ENCODE results near the gene DYTN. TPM values are rescaled to one million over a fixed set of nuclear protein-coding genes. Genes with fewer than 3 reads are reported as not detected.

DYTN gene
- total RNA-seq, 2 experiments from 2014 or later = not detected

GRCh38 chr2:206707164-206707701 lies 11.0 kb downstream of the DYTN start:
- Mint-ChIP-seq H3K36me3 (ENCODE audit: low read depth) (no peaks in the 10 kb centered on the region), H3K27ac (no peak overlapping the region), H3K4me3 (no peak overlapping the region), H3K9me3 (no peaks in the 10 kb centered on the region), H3K4me1 (ENCODE audit: low read depth) (no peaks in the 10 kb centered on the region), H3K27me3 (peaks cover under 1% of the 10 kb centered on the region)
- POLR2A ChIA-PET = no interaction called here
- H3K4me3 ChIP-seq (ENCODE audit: low read length) = no peak overlapping the region
- DNase-seq (no peak), ATAC-seq (ENCODE audit: poor library complexity) (no peak)
- no peaks in the 10 kb centered on the region for H3K9me3 ChIP-seq (ENCODE audit: control insufficient read depth in 1 of 2, insufficient read depth in 1 of 2, low read length in 2 of 2)
- intact Hi-C loops (cut with DNase I, micrococcal nuclease) = no loop called here
- CTCF ChIA-PET = no interaction called here
- TF ChIP-seq CTCF (IDR thresholded peaks at IDR 0.05) = no peak
- H3K36me3 ChIP-seq (ENCODE audit: insufficient read depth, low read length) = no peaks in the 10 kb centered on the region
- H3K27ac ChIP-seq (ENCODE audit: low read depth in 1 of 2, low read length in 2 of 2) = no peak overlapping the region
- peaks cover 0 to 6% of the 10 kb centered on the region in 2 experiments for H3K27me3 ChIP-seq (ENCODE audit: control insufficient read depth in 1 of 2, insufficient read depth in 2 of 2, low read length in 2 of 2)
- no peaks in the 10 kb centered on the region for H3K4me1 ChIP-seq (ENCODE audit: insufficient read depth, low read length)

- peaks cover 4 to 14% of the 10 kb centered on the region in 2 experiments for H3K27me3 ChIP-seq (ENCODE audit: control insufficient read depth in 1 of 2, insufficient read depth in 2 of 2, low read length in 2 of 2)
- no peak for TF ChIP-seq CTCF (IDR thresholded peaks at IDR 0.05)
- no peaks in the 10 kb centered on the region for H3K4me1 Mint-ChIP-seq (ENCODE audit: low read depth)
- no peaks in the 10 kb centered on the region for H3K36me3 Mint-ChIP-seq (ENCODE audit: low read depth)
- no peaks in the 10 kb centered on the region for H3K36me3 ChIP-seq (ENCODE audit: insufficient read depth, low read length)
- H3K4me3 ChIP-seq (ENCODE audit: low read length) = no peak overlapping the region
- H3K4me3 Mint-ChIP-seq = no peak overlapping the region
- CTCF ChIA-PET = no interaction called here
- H3K4me1 ChIP-seq (ENCODE audit: insufficient read depth, low read length) = no peaks in the 10 kb centered on the region
- DNase-seq (no peak), ATAC-seq (ENCODE audit: poor library complexity) (no peak)
- no peak overlapping the region for H3K27ac ChIP-seq (ENCODE audit: low read depth in 1 of 2, low read length in 2 of 2)
- no peaks in the 10 kb centered on the region for H3K9me3 Mint-ChIP-seq
- POLR2A ChIA-PET = no interaction called here
- intact Hi-C loops (cut with DNase I, micrococcal nuclease) = no loop called here
- peaks cover 18% of the 10 kb centered on the region for H3K27me3 Mint-ChIP-seq
- no peak overlapping the region for H3K27ac Mint-ChIP-seq
- no peaks in the 10 kb centered on the region for H3K9me3 ChIP-seq (ENCODE audit: control insufficient read depth in 1 of 2, insufficient read depth in 1 of 2, low read length in 2 of 2)
Measured at GRCh38 chr2:206701952-206702605, 16.1 kb downstream of the DYTN start.

- no peaks in the 10 kb centered on the region for H3K4me1 Mint-ChIP-seq (ENCODE audit: low read depth)
- CTCF ChIA-PET = no interaction called here
- no peaks in the 10 kb centered on the region for H3K9me3 Mint-ChIP-seq
- no peak overlapping the region for H3K4me3 Mint-ChIP-seq
- no peak for ATAC-seq (ENCODE audit: poor library complexity)
- Histone ChIP-seq H3K27me3 (ENCODE audit: control insufficient read depth in 1 of 2, insufficient read depth in 2 of 2, low read length in 2 of 2) (peaks cover 4 to 14% of the 10 kb centered on the region in 2 experiments), H3K9me3 (ENCODE audit: control insufficient read depth in 1 of 2, insufficient read depth in 1 of 2, low read length in 2 of 2) (no peaks in the 10 kb centered on the region), H3K4me1 (ENCODE audit: insufficient read depth, low read length) (no peaks in the 10 kb centered on the region), H3K4me3 (ENCODE audit: low read length) (no peak overlapping the region), H3K27ac (ENCODE audit: low read depth in 1 of 2, low read length in 2 of 2) (no peak overlapping the region), H3K36me3 (ENCODE audit: insufficient read depth, low read length) (no peaks in the 10 kb centered on the region)
- POLR2A ChIA-PET = no interaction called here
- DNase-seq = no peak
- H3K27ac Mint-ChIP-seq = no peak overlapping the region
- peaks cover 18% of the 10 kb centered on the region for H3K27me3 Mint-ChIP-seq
- no peaks in the 10 kb centered on the region for H3K36me3 Mint-ChIP-seq (ENCODE audit: low read depth)
- TF ChIP-seq CTCF (IDR thresholded peaks at IDR 0.05) = no peak
- intact Hi-C loops (cut with DNase I, micrococcal nuclease) = no loop called here
Measured at GRCh38 chr2:206700156-206700555, 18.0 kb downstream of the DYTN start.
